DMS 273 treated with DMSO at 0.1 percent for 48 hours (cell line): ENCODE measurements around the gene NLRP14.
A peak's percentile ranks its signal among the peaks of the same experiment; 100 is the strongest.

Experiments
- DNase-seq: peaks from one replicate; lab custom pipeline; 2025; lab: John Stamatoyannopoulos, UW

NLRP14 gene

GRCh38 chr11:7020183-7020917 lies at the start of gene NLRP14, which contains the start of gene ZNF214:
Gene NLRP14 (plus strand): TSS chr11:7020479. CDS start chr11:7038587, 18,108 bp downstream.
Gene ZNF214 (minus strand): TSS chr11:7020346. CDS start chr11:7002835, 17,511 bp downstream.
- DNase-seq = peak; percentile 1

GRCh38 chr11:6979365-6979764 lies 40.9 kb upstream of the NLRP14 start:
- no peak for DNase-seq

- DNase-seq = no peak
These were observed 33.8 kb upstream of the NLRP14 start for GRCh38 chr11:6986487-6986886.

GRCh38 chr11:6988506-6988905 lies 31.8 kb upstream of the NLRP14 start:
- DNase-seq = no peak

GRCh38 chr11:6991227-6991626 lies 29.1 kb upstream of the NLRP14 start:
- no peak for DNase-seq

GRCh38 chr11:6992026-6992425 lies 28.3 kb upstream of the NLRP14 start:
- no peak for DNase-seq

GRCh38 chr11:6992457-6993417 lies 27.5 kb upstream of the NLRP14 start:
- no peak for DNase-seq

GRCh38 chr11:6995703-6996102 lies 24.6 kb upstream of the NLRP14 start:
- no peak for DNase-seq

- DNase-seq = no peak
These were observed 15.8 kb upstream of the NLRP14 start for GRCh38 chr11:7004482-7004881.

GRCh38 chr11:7014118-7014517 lies 6.2 kb upstream of the NLRP14 start:
- DNase-seq = no peak

- DNase-seq = no peak
These were observed 4.3 kb upstream of the NLRP14 start for GRCh38 chr11:7016011-7016410.

- DNase-seq = no peak
These were observed 638 bp upstream of the NLRP14 start for GRCh38 chr11:7019500-7020182.

GRCh38 chr11:7021318-7021717 lies 1.0 kb downstream of the NLRP14 start:
- no peak for DNase-seq

GRCh38 chr11:7028141-7028540 lies 7.9 kb downstream of the NLRP14 start:
- no peak for DNase-seq

- no peak for DNase-seq
These were observed 10.6 kb downstream of the NLRP14 start for GRCh38 chr11:7030836-7031235.

GRCh38 chr11:7031471-7031871 lies 11.2 kb downstream of the NLRP14 start:
- DNase-seq = no peak

- no peak for DNase-seq
These were observed 12.4 kb downstream of the NLRP14 start for GRCh38 chr11:7032692-7033091.

- DNase-seq = no peak
These were observed 13.7 kb downstream of the NLRP14 start for GRCh38 chr11:7034019-7034418.

GRCh38 chr11:7046474-7047175 lies 26.3 kb downstream of the NLRP14 start:
- DNase-seq = no peak

GRCh38 chr11:7050191-7050590 lies 29.9 kb downstream of the NLRP14 start:
- no peak for DNase-seq

GRCh38 chr11:7056828-7057513 lies 36.7 kb downstream of the NLRP14 start:
- no peak for DNase-seq
